ENCODE measurements around the gene EPB41L3.

- TF ChIP-seq CTCF (IDR thresholded peaks at IDR 0.05) (no peak), POLR2A (IDR thresholded peaks at IDR 0.05) (no peak), POLR2AphosphoS5 (IDR thresholded peaks at IDR 0.05) (no peak)
These were observed 152.4 kb downstream of the EPB41L3 start for GRCh38 chr18:5391409-5391808.
